Tibial nerve (tissue), 4 donors: ENCODE data around the gene C1QTNF6. TPM values are rescaled to one million over a fixed set of nuclear protein-coding genes. Genes with fewer than 3 reads are reported as not detected.

Experiments used
- DNase-seq, 2 donors: peaks; one replicate each; pipeline ENCODE4 v3.0.0-alpha.2; 2019; ENCODE audit warnings: low spot score in 2 of 2
- H3K27ac ChIP-seq, 4 donors: fragments of 200-600 bp; sonication (generic) in 3 of 4; one replicate each; pipeline ENCODE4 v1.5.1; 2017 to 2019; ENCODE audit warnings: mild to moderate bottlenecking in 1 of 4
- H3K27me3 ChIP-seq, 2 donors: fragments of 200-600 bp; sonication (generic) in 1 of 2; one replicate each; pipeline versions ENCODE4 v1.5.1 to v1.6.0; 2017 to 2019
- H3K36me3 ChIP-seq, 3 donors: fragments of 200-600 bp; sonication (generic); one replicate each; pipeline ENCODE4 v1.5.1; 2018 to 2019
- H3K4me1 ChIP-seq, 4 donors: fragments of 200-600 bp; sonication (generic) in 3 of 4; one replicate each; pipeline ENCODE4 v1.5.1; 2017 to 2019
- H3K4me3 ChIP-seq, 4 donors: fragments of 200-600 bp; sonication (generic) in 3 of 4; one replicate each; pipeline ENCODE4 v1.5.1; 2017 to 2019; ENCODE audit warnings: mild to moderate bottlenecking in 1 of 4, moderate library complexity in 1 of 4
- H3K9me3 ChIP-seq, 4 donors: fragments of 200-600 bp; sonication (generic) in 3 of 4; one replicate each; pipeline ENCODE4 v1.5.1; 2017 to 2019
- EP300 ChIP-seq, 2 donors: sonication (generic); formaldehyde crosslinking; IDR thresholded peaks; one replicate each; pipeline ENCODE4 v1.6.1; 2017; ENCODE audit warnings: antibody characterized with exemption in 2 of 2, mild to moderate bottlenecking in 1 of 2
- POLR2A ChIP-seq, 2 donors: fragments of 450-650 bp; IDR thresholded peaks; one replicate each; pipeline ENCODE4 v1.6.1; 2017; ENCODE audit warnings: antibody characterized with exemption in 2 of 2, mild to moderate bottlenecking in 2 of 2, moderate library complexity in 2 of 2
- WGBS, 2 donors: methylation state at CpG; one replicate each; pipeline ENCODE4 v1.1.5; 2018; 5-methylcytosine and 5-hydroxymethylcytosine counted together
- total RNA-seq, 4 donors: library from RNA; depleted of rRNA; stranded (reverse); fragments of >200 nt; gene quantifications; one replicate each; pipeline ENCODE4 v1.1.0, GENCODE V29; 2016
- TF ChIP-seq, protein P1 (sequence below), 5 experiments: fragments of 200-600 bp in 3 of 5; fragments of 450-650 bp in 2 of 5; sonication (generic) in 3 of 5; IDR thresholded peaks; one replicate each; pipeline ENCODE4 v1.5.1; 2016 to 2019; ENCODE audit warnings: antibody characterized with exemption in 5 of 5, mild to moderate bottlenecking in 3 of 5, moderate library complexity in 2 of 5

Gene C1QTNF6
- total RNA-seq, 4 donors from 2014 or later = 2.6 to 3.9 (median 3.4) TPM

DNA sequence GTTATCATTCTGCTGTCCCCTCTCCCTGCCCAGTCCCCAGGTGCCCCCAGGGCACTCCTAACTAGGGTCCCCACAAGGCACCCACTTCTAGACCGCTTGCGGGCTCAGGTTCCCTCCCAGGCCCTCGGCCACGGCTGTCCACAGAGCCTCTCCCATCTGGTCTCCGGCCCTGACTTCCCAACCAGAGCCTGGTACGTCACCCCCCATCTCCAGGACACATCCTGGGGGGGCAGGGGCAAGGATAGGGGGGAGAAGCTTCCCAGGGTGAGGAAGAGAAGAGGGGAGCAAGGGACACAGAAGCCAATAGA, 23.8 kb upstream of the C1QTNF6 start:
- Histone ChIP-seq H3K27ac (no peak overlapping the region), H3K4me1 (peaks cover 0 to 5% (median 0%) of the 10 kb centered on the region in 4 donors), H3K27me3 (peaks cover 0 to 24% of the 10 kb centered on the region in 2 donors), H3K4me3 (no peak overlapping the region), H3K36me3 (no peaks in the 10 kb centered on the region), H3K9me3 (no peaks in the 10 kb centered on the region)
- WGBS, 2 donors = 61 to 75% methylated on average over 6 of the region's 6 CpGs
- TF ChIP-seq POLR2A (IDR thresholded peaks at IDR 0.05) = no peak
- TF ChIP-seq, protein P1, sequence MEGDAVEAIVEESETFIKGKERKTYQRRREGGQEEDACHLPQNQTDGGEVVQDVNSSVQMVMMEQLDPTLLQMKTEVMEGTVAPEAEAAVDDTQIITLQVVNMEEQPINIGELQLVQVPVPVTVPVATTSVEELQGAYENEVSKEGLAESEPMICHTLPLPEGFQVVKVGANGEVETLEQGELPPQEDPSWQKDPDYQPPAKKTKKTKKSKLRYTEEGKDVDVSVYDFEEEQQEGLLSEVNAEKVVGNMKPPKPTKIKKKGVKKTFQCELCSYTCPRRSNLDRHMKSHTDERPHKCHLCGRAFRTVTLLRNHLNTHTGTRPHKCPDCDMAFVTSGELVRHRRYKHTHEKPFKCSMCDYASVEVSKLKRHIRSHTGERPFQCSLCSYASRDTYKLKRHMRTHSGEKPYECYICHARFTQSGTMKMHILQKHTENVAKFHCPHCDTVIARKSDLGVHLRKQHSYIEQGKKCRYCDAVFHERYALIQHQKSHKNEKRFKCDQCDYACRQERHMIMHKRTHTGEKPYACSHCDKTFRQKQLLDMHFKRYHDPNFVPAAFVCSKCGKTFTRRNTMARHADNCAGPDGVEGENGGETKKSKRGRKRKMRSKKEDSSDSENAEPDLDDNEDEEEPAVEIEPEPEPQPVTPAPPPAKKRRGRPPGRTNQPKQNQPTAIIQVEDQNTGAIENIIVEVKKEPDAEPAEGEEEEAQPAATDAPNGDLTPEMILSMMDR (IDR thresholded peaks at IDR 0.05) = no peak
- no peak for TF ChIP-seq EP300 (IDR thresholded peaks at IDR 0.05)
- DNase-seq = no peak

DNA sequence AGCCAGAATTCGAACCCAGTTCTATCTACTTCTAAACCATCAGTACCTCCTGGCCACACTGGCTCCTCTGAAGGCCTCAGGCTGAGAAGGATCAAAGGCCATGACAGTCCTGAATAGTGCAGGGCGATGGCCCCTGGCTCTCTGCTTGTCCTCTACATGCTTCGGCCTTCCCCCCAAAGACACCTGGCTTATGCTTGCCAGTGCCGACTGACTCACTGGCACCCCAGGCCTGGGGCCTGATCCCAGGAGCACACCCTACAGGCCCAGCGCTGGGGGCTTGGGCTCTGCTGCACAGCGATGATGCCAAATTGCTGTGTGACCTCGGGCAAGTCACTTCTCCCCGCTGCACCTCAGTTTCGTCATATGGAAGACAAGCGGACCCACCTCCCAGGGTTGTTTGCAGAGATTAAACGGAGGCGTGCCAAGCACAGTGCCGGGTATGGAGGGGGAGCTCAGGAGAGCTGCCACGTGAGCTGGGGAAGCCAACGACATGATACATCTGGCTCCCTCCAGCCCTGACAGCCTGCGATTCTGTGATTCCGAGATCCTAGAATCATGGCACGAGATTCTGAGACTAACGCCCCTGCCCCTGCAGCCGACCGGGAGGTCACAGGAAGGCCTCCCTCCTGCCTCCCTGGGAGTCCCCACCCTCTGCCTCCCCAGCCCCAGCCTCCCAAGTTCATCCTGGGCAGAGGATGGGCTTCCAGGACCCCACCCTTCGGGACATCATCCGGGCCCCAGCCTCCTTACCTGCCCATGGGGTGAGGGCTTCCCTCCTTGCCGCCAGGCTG, 23.2 kb upstream of the C1QTNF6 start:
- no peaks in the 10 kb centered on the region for H3K9me3 ChIP-seq
- H3K27ac ChIP-seq = no peak overlapping the region
- 79 to 88% methylated on average over 15 to 20 of the region's 24 CpGs for WGBS, 2 donors
- peaks cover 0 to 20% of the 10 kb centered on the region in 2 donors for H3K27me3 ChIP-seq
- H3K36me3 ChIP-seq = no peaks in the 10 kb centered on the region
- peaks cover 0 to 5% (median 0%) of the 10 kb centered on the region in 4 donors for H3K4me1 ChIP-seq
- no peak for DNase-seq
- no peak for TF ChIP-seq EP300 (IDR thresholded peaks at IDR 0.05)
- no peak overlapping the region for H3K4me3 ChIP-seq

DNA sequence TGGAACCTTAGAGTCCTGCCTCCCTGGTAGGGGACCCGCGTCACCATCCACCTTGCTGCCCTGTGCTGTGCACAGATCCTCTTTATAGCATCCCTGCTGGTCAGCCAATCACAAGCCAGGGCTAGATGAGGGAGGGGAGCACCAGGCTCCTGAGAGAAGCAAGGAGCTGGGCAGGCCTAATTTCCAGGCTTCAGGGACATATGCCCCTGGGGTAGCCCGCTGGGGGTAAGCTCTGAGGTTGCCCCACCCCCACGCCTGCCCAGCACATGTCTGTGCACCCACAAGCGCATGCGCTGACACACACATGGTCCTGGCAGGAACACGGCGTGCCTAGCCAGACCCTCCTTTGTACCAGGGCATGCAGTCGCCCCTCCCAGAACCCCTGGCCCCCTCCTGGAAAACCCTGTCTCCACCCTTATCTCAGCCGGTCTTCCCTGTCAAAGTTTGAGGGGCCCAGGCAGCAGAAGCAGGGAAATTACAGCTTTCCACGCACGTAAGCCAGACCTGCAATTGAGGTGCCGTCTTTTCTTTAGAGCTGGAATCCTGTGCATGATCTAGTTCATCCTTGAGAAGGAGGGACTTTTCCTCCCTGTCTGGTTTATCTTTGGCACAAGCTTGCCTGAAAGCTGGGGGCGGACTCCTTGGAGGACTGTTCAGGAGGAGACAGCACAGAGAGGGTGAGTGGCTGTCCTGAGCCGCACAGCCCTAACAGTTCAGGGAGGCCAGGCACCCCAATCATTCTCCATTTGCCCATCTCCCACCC, 22.2 kb upstream of the C1QTNF6 start:
- H3K36me3 ChIP-seq = no peaks in the 10 kb centered on the region
- H3K27ac ChIP-seq = no peak overlapping the region
- no peak for DNase-seq
- H3K27me3 ChIP-seq = peaks cover 0 to 20% of the 10 kb centered on the region in 2 donors
- no peaks in the 10 kb centered on the region for H3K9me3 ChIP-seq
- TF ChIP-seq, protein P1 (IDR thresholded peaks at IDR 0.05) = no peak
- TF ChIP-seq EP300 (IDR thresholded peaks at IDR 0.05) = no peak
- no peak for TF ChIP-seq POLR2A (IDR thresholded peaks at IDR 0.05)
- WGBS, 2 donors = 74 to 84% methylated on average over 15 of the region's 15 CpGs
- H3K4me3 ChIP-seq = no peak overlapping the region
- H3K4me1 ChIP-seq = peaks cover 0 to 5% (median 0%) of the 10 kb centered on the region in 4 donors

DNA sequence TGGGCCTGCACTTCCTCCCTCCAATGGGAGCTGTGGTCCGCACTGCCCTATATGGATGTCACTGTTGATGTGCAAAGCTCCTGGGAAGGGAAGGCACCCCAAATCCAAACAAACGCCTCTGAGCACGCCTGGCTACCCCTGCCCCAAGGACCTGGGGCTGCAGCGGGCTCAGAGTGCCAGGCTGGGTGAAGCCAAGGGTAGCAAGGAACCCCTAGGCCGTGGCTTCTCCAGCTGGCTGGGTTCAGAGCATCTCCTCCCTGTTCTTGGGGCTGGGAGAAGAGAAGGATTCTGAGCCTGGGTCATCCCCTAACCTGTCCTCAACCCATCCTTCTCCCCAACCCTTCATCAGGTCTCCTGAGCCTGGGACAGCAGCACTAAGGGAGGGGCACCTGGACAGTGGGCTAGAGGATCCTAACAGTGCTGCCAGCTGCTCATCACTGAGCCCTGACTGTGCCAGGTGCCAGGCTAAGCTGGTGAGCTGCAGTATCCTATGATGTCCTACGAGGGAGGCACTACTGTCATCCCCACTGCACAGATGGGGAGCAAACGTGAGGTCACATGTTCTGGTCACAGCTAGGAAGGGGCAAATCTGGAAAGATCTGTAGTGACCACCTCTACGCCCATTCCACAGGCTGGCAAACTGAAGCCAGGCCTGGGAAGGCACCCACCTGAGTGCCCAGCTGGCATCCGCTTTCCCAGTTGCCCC, 21.2 kb upstream of the C1QTNF6 start:
- no peaks in the 10 kb centered on the region for H3K36me3 ChIP-seq
- no peak for DNase-seq
- WGBS, 2 donors = 77 to 80% methylated on average over 9 of the region's 9 CpGs
- H3K4me3 ChIP-seq = no peak overlapping the region
- H3K4me1 ChIP-seq = peaks cover 0 to 5% (median 0%) of the 10 kb centered on the region in 4 donors
- H3K27me3 ChIP-seq = peaks cover 0 to 20% of the 10 kb centered on the region in 2 donors
- TF ChIP-seq POLR2A (IDR thresholded peaks at IDR 0.05) (no peak), EP300 (IDR thresholded peaks at IDR 0.05) (no peak)
- TF ChIP-seq, protein P1 (IDR thresholded peaks at IDR 0.05) = no peak
- no peak overlapping the region for H3K27ac ChIP-seq
- no peaks in the 10 kb centered on the region for H3K9me3 ChIP-seq

DNA sequence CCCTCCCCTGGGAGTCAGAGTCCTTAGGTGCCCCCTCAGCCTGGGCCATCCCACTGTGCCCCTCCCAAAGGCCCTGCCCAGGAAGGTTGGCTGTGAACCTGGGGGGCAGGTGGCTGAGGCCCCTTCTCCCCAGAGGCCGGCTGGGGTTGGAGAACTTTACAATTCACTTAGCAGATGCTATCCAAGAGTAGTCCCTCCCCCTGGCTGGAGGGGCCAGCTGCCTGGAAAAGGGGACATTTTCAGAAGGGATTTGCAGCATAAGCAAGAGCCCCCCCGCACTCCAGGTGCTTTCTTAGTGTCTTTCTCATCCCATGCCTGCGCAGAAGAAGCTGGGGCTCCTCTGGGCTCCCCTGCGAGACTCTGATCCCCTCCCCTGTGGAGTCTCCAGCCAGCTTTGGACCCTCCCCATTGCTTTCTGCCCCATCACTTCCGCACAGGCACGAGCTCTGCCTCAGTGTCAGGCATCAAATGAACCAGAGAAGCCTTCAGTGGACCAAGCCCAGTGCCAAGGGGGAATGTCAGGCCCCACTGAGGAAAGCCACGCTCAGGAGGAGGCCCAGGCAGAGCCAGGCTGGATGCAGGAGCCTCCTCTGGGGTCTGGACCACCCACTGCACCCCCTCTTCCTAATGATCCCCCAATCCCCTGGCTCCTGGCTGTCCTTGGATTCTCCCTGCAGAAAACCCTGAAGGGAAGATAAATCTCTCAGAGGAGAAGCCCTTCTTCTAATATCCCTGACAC, 20.5 kb upstream of the C1QTNF6 start:
- Histone ChIP-seq H3K4me1 (peaks cover 0 to 5% (median 0%) of the 10 kb centered on the region in 4 donors), H3K4me3 (no peak overlapping the region), H3K36me3 (no peaks in the 10 kb centered on the region), H3K27me3 (peaks cover 0 to 20% of the 10 kb centered on the region in 2 donors), H3K9me3 (no peaks in the 10 kb centered on the region), H3K27ac (no peak overlapping the region)
- TF ChIP-seq, protein P1 (IDR thresholded peaks at IDR 0.05) = no peak
- TF ChIP-seq POLR2A (IDR thresholded peaks at IDR 0.05) = no peak
- no peak for TF ChIP-seq EP300 (IDR thresholded peaks at IDR 0.05)
- no peak for DNase-seq
- WGBS, 2 donors = 74 to 79% methylated on average over 7 of the region's 7 CpGs
